ENCODE data around the gene KCTD13.
"Not testable (repeated sequence)": the region's sequence is repeated elsewhere in the genome, so short reads cannot be mapped to it uniquely, and the experiment has no call there.

The KCTD13 gene

GRCh38 chr16:29906520-29907244 is 19.3 kb downstream of the KCTD13 start:
- no peak for DNase-seq

- no peak for DNase-seq
These were observed 20.4 kb downstream of the KCTD13 start for GRCh38 chr16:29905668-29906067.

- no peak for DNase-seq
These were observed 21.1 kb downstream of the KCTD13 start for GRCh38 chr16:29904947-29905346.

DNA sequence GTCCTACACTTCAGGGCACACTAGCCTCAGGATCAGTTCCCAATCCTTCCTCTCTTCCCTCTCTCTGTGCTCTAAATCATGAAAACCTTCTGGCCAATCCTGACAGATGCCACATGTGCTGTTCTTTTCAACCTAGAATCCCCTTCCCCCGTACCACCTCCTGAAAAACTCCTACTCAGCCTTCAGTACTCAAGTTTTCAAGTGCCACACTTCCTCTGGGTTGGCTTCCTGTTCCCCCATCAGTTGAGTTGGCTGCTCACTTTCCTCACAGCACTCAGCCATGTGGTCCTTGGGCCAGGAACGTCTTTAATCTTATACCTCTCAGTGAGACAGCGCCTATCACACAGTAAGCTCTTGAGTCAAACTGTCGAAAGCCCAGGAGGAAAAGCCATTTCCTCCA is 22.4 kb downstream of the KCTD13 start:
- no peak for DNase-seq

- no peak for DNase-seq
These were observed 24.4 kb downstream of the KCTD13 start for GRCh38 chr16:29901607-29901945.

- DNase-seq: no peak
These were observed 25.0 kb downstream of the KCTD13 start for GRCh38 chr16:29900888-29901606.

GRCh38 chr16:29900102-29900887 is 25.7 kb downstream of the KCTD13 start, which contains the start of gene ASPHD1:
ASPHD1 (plus strand) TSS chr16:29900488; CDS start chr16:29900972, 484 bp downstream.
- DNase-seq: peak; percentile 76

GRCh38 chr16:29899516-29900101 is 26.4 kb downstream of the KCTD13 start, which contains the start of gene SEZ6L2:
SEZ6L2 (minus strand) TSS chr16:29899550; CDS start chr16:29899019, 531 bp downstream.
- DNase-seq: peak; percentile 76

DNA sequence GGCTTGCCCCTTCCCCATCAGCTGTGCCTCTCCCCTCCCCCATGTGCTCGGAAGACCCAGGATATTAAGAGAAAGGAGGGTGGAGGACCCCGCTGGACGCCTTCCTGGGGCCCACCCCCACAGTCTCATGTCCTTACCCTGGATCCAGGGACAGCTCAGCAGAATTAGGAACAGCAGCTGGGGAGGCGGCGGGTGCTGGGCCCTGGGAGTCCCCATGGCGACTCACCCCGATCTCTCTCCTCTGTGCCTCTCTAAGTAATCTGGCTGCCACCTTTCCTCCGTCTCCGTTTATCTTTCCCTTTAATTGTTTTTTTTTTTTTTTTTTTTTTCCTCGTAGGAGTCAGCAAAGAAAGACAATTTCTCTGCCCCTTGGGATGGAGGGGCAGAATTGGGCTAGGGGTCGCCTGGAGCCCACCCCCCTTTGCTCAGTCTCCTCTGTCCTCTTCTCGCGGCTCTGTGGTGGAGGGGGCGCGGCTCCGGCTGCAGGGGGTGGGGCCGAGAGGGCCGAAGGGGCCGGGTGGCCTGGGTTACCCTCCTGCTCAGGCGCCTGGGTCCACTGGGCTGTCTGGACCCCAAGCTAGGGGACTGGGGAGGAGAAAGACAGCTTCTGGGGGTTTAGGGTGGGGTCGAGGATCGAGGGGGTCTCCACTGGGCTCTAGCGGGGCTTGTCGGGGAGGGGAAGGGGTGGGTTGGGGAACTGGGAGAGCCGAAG is 27.1 kb downstream of the KCTD13 start:
- no peak for DNase-seq

DNA sequence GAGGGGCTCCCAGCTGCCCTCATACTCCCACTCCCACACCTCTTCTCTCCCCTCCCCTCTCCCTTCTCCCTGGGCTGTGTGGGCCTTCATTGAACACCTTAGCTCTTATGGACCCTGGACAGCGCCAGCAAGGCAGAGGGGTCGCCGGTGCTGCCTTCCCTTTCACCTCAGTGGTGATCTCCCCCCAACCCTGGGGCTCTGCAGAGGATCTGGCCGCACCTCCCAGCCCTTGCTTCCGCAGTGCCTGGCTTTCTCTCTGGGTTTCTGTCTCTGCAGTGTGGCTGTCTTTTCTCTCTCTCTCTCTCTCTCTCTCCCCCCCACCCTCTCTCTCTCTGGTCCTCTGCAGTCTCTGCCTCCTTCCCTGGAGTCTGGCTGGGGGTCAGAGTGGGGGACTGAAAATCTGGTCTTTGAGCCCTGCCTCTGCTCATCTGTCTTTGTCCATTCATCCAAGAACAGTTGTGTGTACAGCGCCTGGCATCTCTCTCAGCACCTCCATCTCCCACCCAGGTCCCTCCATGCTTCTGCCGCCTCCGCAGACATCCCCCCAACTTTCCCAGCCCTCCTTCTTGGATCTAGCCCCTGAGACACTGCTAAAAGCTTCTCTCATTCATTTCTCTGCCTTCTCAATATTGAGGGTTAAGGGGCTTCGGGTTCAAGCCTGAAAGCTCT is 27.8 kb downstream of the KCTD13 start:
- no peak for DNase-seq

DNA sequence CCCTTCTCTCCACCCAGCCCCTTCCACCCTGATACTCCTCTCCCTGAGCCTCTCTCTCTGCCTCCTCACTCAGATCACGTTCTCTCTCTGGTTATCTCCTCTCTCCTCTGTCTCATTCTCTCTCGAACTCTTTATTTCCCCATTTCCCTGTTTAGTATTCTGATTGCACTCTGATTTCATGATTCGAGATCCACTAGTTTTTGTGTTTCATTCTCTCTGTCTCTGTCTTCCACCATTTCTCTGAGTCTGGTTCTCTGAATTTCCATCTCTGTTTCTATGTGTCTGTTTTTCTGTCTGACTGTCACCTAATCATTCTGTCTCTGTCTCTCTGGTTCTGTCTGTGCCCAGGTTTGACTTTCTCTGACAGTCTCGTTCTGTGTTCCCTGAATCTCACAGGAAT is 28.7 kb downstream of the KCTD13 start:
- DNase-seq: no peak

DNA sequence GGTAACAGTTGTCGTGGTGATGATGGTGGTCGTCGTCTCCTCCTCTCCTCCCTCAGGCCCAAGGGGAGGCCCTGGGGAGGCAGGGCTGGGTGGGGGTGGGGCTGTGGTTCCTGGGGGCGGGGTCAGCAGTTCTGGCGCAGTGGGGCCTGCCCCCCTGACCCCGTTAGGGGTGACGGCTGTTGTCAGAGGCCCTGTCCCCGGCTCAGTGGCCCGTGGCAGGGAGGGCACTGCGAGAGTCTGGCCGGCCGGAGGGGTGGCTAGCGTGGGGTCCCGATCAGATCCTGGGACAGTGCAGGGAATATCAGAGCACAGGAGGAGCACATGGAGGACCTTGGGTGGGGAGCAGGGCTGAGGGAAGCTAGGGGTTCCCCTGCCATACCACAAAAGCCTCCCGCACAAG is 29.2 kb downstream of the KCTD13 start:
- no peak for DNase-seq

DNA sequence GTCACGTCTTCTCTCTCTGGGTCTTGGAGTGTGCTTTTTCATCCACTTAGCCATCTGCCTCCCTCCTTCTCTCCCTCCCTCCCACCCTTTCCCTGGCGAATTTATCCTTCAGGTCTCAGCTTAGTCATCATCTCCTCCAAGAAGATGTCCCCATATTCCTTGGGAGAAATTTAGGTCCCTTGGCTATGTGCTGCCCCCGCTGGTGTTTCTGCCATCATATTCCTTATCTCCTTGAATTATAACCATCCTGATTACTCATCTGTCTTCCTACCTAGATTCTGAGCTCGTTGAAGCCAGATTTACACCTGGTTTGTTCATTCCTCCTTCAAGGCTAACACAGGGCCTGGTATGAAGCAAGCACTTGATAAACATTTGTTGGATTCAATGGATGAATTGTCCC is 31.7 kb downstream of the KCTD13 start:
- DNase-seq: no peak

DNA sequence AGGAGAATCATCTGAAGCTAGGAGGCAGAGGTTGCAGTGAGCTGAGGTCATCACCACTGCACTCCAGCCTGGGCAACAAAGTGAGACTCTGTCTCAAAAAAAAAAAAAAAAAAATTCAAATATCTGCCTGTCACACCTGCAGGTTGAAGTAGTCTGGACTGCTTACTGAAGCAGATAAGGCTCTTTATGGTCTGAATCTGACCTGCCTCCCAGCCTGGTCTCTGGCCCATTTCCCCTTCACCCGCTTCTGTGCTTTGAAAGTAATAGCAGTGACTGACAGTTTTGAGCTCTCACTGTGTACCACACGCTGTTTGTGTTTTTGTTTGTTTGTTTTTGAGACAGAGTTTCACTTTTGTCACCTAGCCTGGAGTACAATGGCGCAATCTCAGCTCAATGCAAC is 32.5 kb downstream of the KCTD13 start:
- no peak for DNase-seq

DNA sequence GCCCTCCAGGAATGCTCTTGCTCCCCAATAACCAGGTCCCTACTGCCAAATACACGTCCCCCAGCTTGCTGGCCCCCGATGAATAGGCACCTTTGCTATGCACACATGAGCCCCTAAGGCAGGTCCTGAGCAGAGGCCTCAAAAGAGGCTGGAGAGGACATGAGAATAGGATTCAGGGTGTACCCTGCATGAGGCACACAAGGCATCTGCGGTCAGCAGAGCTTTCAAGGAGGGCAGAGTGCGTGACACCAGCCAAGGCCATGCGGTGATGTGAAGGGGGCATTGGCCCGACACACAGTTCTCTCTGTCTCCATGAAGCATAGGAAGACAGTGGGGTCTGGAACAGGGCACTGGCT is 33.6 kb downstream of the KCTD13 start:
- DNase-seq: no peak

GRCh38 chr16:29891525-29892457 is 34.2 kb downstream of the KCTD13 start:
- no peak for DNase-seq

DNA sequence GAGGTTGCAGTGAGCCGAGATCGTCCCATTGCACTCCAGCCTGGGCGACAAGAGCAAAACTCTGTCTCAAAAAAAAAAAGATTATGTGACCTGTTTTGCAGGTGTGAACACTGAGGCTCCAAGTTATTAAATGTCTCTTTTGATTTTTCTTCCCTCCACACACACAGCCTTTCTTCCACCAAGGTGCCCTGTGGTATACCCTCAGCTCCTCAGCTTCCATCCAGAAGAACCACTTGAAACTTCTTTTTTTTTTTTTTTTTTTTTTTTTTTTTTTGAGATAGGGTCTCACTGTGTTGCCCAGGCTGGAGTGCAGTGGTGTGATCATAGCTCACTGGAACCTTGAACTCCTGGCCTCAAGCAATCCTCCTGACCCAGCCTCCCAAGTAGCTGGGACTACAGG is 36.7 kb downstream of the KCTD13 start:
- not testable (repeated sequence) for DNase-seq

DNA sequence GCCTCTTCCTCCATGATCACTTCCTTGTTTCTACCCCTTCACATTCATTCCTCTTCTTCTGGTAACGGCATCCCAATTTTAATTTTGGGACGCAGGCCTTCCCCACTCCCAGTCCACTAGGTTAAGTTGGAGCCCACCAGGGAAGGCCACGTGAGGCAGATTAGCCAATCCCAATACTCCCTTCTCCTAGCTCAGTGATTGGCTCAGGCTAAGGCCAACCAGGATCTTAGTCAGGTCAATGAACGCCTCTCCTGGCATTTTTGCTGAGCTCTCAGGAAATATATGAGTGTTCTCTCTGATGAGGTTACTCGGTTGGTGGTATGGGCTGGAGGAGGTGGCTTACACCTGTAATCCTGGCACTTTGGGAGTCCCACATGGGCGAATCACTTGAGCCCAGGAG is 42.0 kb downstream of the KCTD13 start:
- DNase-seq: no peak

GRCh38 chr16:29881050-29881449 is 45.0 kb downstream of the KCTD13 start:
- DNase-seq: no peak

- no peak for DNase-seq
These were observed 47.9 kb downstream of the KCTD13 start for GRCh38 chr16:29878172-29878571.

Measured in activated CD4-positive, alpha-beta T cell treated with anti-CD3 and anti-CD28 coated beads, Interleukin-2, Interleukin-6, amounts not matched to agents 100 ng/mL and 50 ng/mL, durations not matched to agents 16 hours and 8 hours (primary cell).